Measurements from ENCODE around the gene GRM4. TPM values are rescaled to one million over a fixed set of nuclear protein-coding genes. Genes with fewer than 3 reads are reported as not detected.

GRM4 gene
- total RNA-seq, 1 experiment from 2014 or later: 5.6 TPM

GRCh38 chr6:34125939-34126338 is 19.9 kb downstream of the GRM4 start:
- no peak overlapping the region for H3K4me3 Mint-ChIP-seq
- no peak overlapping the region for H2AK5ac ChIP-seq (ENCODE audit: insufficient read length, low read length)
- H3K18ac ChIP-seq (ENCODE audit: insufficient read length, low read depth, low read length): no peak overlapping the region
- no peaks in the 10 kb centered on the region for H3K36me3 Mint-ChIP-seq (ENCODE audit: insufficient read depth in 1 of 3, low read depth in 3 of 3)
- no peaks in the 10 kb centered on the region for H3K79me2 ChIP-seq (ENCODE audit: insufficient read depth, low read length)
- no peak overlapping the region for H3K4ac ChIP-seq (ENCODE audit: low read depth, low read length)
- H3K27ac Mint-ChIP-seq: no peak overlapping the region; a peak in 1 of 7 replicates
- no peak overlapping the region for H3K9ac ChIP-seq (ENCODE audit: extremely low read depth, insufficient read length, low read length)
- H3K14ac ChIP-seq (ENCODE audit: insufficient read depth, low read length): no peak overlapping the region
- H2BK5ac ChIP-seq (ENCODE audit: insufficient read length, low read length): no peak overlapping the region
- peaks cover 14% of the 10 kb centered on the region; the same call in 1 of the 2 replicates for H3K4me1 ChIP-seq (ENCODE audit: insufficient read depth, low read length)
- no peak overlapping the region for H3K4me2 ChIP-seq (ENCODE audit: insufficient read depth, insufficient read length, low read length)
- no peaks in the 10 kb centered on the region for H4K20me1 ChIP-seq (ENCODE audit: control insufficient read depth, insufficient read depth, insufficient read length)
- no peak overlapping the region for H4K5ac ChIP-seq (ENCODE audit: insufficient read length, low read depth, low read length)
- H4K91ac ChIP-seq (ENCODE audit: insufficient read length, low read depth, low read length): no peak overlapping the region
- no peak for DNase-seq
- H2BK120ac ChIP-seq (ENCODE audit: low read depth, low read length, poor library complexity, severe bottlenecking): no peak overlapping the region
- H3T11ph ChIP-seq (ENCODE audit: low read length): no peak overlapping the region
- no peak overlapping the region for H2BK12ac ChIP-seq (ENCODE audit: insufficient read length, low read depth, low read length)
- H3K79me1 ChIP-seq (ENCODE audit: insufficient read depth, low read depth, low read length, poor library complexity, severe bottlenecking): no peaks in the 10 kb centered on the region
- no peak overlapping the region for H4K8ac ChIP-seq (replicated peaks; ENCODE audit: insufficient read length, low read depth, low read length)
- no peak overlapping the region for H2BK15ac ChIP-seq (ENCODE audit: low read depth, low read length)
- no peak overlapping the region for H2BK20ac ChIP-seq (ENCODE audit: low read depth, low read length, poor library complexity, severe bottlenecking)
- H3K56ac ChIP-seq (ENCODE audit: insufficient read length, low read depth, low read length): no peak overlapping the region
- H3K9me3 ChIP-seq (ENCODE audit: control insufficient read depth, low read depth, low read length): no peaks in the 10 kb centered on the region
- H2AFZ ChIP-seq (ENCODE audit: low read length): no peak overlapping the region
- H3K4me1 Mint-ChIP-seq: peaks cover 27 to 56% of the 10 kb centered on the region in 2 experiments
- no peaks in the 10 kb centered on the region for H3K27me3 ChIP-seq (ENCODE audit: insufficient read depth, low read length)
- no peak overlapping the region for H3K23ac ChIP-seq (ENCODE audit: insufficient read length, low read depth, low read length)
- no peaks in the 10 kb centered on the region; the same call in 1 of the 2 replicates for H3K27me3 Mint-ChIP-seq (ENCODE audit: low read depth)
- TF ChIP-seq CTCF (conservative IDR thresholded peaks at IDR 0.05): no peak
- no peak overlapping the region for H3K27ac ChIP-seq (ENCODE audit: insufficient read length, low read depth, low read length)
- H3K23me2 ChIP-seq (ENCODE audit: insufficient read length, low read depth, low read length, poor library complexity, severe bottlenecking): no peaks in the 10 kb centered on the region
- no CpG with 5 or more reads among the region's 3 CpGs for WGBS (ENCODE audit: extremely low coverage, insufficient read length, low lambda C conversion rate)
- no peaks in the 10 kb centered on the region for H3K9me3 Mint-ChIP-seq

All from H9 (cell line).